ENCODE data around the gene GLMN.

Gene GLMN

DNA sequence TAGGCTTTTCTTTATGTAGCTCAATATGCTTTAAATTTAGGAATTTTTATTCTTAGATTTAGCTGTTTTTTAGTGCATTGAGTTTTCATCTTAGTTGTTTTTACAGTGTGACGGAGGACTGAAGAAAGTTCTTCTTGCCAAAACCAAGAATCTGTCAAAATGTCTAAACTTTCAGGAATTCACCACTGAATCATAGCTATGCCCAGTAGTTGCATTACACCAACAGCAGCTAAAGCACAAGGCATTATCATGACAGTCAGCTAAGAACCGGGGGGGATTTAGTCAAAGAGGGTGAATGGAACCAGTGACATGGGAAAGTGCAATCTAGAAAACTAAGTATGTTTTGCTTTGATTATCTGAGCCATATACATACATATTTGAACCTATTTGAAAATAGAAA is 87.6 kb downstream of the GLMN start:
- in situ Hi-C loops (cut with MboI; ENCODE audit: low sequenced_read_pairs), result no loop called here

- in situ Hi-C loops (cut with MboI; ENCODE audit: low sequenced_read_pairs), result no loop called here
Measured at GRCh38 chr1:92210701-92211100, 88.1 kb downstream of the GLMN start.

DNA sequence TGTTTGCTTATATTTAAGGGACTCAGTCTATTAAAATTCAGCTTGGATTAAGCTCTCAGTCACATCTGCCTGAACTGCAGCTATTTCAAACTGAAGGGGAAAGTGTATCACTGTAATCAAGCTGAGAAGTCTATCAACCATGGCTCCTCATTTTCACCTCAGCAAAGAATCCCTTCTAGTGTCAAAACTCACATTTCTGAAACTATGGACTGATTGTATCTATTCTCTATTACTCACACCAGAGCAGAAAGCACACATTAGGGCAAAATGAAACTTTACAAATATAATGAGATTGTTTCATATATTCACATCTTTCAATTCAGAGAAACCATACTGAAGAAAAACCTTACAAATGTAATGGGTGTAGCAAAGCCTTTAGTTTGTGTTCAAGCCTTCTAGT is 95.7 kb downstream of the GLMN start:
- in situ Hi-C loops (cut with MboI; ENCODE audit: low sequenced_read_pairs), result no loop called here

DNA sequence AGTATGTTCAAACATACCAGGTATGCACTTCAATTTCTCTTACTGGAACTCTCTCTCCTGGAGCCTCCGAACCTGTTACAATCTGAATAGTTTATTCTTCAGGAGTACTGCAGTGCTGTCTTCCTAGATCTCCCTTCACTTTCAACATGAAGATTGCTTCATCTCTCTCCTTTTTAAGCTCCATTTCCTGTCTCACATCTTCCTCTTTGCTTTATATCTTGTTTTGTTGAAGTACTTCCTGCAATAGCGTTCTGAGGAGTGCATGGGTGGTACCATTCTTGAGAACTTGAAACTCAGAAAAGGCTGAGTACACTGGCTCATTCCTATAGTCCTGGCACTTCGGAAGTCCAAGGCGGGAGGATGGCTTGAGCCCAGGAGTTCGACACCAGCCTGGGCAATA is 96.8 kb downstream of the GLMN start:
- in situ Hi-C loops (cut with MboI; ENCODE audit: low sequenced_read_pairs), result no loop called here

Measured in HL-60/S4 treated with retinoic acid at 250 ng/mL for 4 days and 3 days (cell line).